Ectodermal cell (in vitro differentiated cells): ENCODE data around the gene FAM200B.

Experiments used
- H3K27ac ChIP-seq: 2 replicates; pipeline ENCODE4 v1.7.0; 2013; ENCODE audit warnings: mild to moderate bottlenecking, low read depth, low read length; ENCODE audit not compliant: insufficient read depth, poor library complexity, severe bottlenecking
- H3K27me3 ChIP-seq: 2 replicates; pipeline ENCODE4 v1.7.0; 2013; ENCODE audit warnings: mild to moderate bottlenecking, low read length; ENCODE audit not compliant: insufficient read depth, control insufficient read depth, poor library complexity, severe bottlenecking
- H3K36me3 ChIP-seq: one replicate; pipeline ENCODE4 v1.7.0; 2013; ENCODE audit warnings: low read length; ENCODE audit not compliant: control insufficient read depth, insufficient read depth
- H3K4me1 ChIP-seq: one replicate; pipeline ENCODE4 v1.7.0; 2013; ENCODE audit warnings: low read length; ENCODE audit not compliant: control insufficient read depth, insufficient read depth
- H3K4me3 ChIP-seq: 2 replicates; pipeline ENCODE4 v1.7.0; 2013; ENCODE audit warnings: low read depth, low read length, control low read depth; ENCODE audit not compliant: insufficient read depth
- H3K9me3 ChIP-seq: 2 replicates; pipeline ENCODE4 v1.7.0; 2013; ENCODE audit warnings: mild to moderate bottlenecking, low read length, moderate library complexity; ENCODE audit not compliant: control insufficient read depth
- WGBS, 2 experiments: methylation state at CpG; one replicate each; pipeline ENCODE4 v1.1.7; 2013; ENCODE audit warnings: missing lambda C conversion rate in 2 of 2; 5-methylcytosine and 5-hydroxymethylcytosine counted together

The FAM200B gene

DNA sequence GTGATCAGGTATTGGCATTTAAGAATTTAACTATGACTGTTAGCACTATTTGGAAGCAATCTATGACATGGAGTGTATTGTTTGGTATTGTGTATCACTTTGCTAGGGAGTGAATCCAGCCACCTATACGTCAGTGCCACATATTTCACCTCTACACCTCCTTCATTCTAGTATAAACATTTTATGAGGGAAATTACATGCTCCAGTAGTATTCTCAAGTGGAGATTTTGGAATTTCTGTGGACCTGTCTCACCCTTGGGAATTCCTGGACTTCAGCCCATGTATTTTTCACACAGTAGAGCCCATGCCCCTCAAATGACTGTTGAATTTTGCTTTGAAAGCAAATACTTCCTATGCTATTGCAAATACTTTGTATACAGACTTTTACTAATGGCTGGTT lies 32.5 kb downstream of the FAM200B start:
- Histone ChIP-seq H3K27me3 (no peaks in the 10 kb centered on the region), H3K36me3 (no peaks in the 10 kb centered on the region), H3K9me3 (no peaks in the 10 kb centered on the region), H3K27ac (no peak overlapping the region), H3K4me3 (no peak overlapping the region), H3K4me1 (peaks cover 5% of the 10 kb centered on the region)
- 100% methylated on average over 1 of the region's 1 CpG; no CpG with 5 or more reads in 1 of the 2 experiments for WGBS, 2 experiments

DNA sequence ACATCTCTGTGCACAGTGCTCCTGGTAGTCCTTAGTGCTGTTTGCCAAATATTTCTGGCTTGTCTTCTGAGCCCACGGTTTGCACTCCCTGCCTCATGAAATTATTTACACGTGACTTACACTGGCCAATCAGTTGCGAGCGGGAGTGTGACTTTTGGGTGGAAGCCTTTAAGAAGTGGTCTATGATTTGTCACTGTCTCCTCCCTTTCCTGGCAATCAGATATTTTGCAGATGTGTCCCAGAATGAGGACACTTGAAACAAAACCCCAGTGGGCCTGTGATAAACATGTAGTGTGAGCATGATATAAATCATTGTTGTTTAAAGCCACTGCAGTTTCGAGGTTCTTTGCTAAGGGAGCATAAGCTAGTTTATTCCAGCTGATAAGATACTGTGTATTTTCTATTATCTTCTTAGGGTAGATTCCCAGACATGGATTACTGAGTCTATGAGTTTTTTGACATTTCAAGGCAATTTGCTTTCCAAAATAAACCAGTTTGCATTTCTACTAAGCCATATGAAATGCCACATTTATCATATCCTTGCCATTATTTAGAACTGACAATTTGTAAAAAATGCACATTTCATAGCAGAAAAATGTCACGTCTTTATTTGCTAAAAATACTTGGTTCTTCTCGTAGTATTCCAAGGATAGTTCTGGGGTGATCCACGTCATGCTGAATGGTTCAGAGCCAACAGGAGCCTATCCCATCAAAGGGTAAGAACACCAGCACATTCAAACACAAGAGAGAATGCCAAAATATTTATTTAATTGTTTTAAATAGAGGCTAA lies 33.2 kb downstream of the FAM200B start:
- WGBS, 2 experiments, result 93 to 96% methylated on average over 8 of the region's 8 CpGs
- Histone ChIP-seq H3K27ac (no peak overlapping the region), H3K9me3 (no peaks in the 10 kb centered on the region), H3K27me3 (no peaks in the 10 kb centered on the region), H3K4me1 (no peaks in the 10 kb centered on the region), H3K4me3 (no peak overlapping the region), H3K36me3 (no peaks in the 10 kb centered on the region)

DNA sequence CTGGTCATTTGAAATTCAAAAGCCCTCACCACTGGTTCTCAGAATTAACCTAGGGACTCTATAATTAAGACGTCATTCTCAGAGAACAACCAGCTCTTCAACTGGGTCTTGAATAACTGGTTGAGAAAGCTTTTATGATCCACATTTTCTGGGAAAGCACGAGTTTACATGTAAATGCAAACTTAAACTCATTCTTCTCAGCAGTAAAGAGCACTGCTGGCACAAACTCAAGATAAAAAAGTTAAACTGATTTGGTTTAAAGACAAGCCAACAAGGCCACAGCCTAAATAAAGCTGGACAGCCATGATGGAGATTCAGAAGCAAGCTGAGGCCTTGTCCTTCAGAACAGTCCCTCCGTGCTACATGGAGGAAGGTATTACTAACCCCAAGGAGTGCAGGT lies 34.5 kb downstream of the FAM200B start:
- no peaks in the 10 kb centered on the region for H3K27me3 ChIP-seq
- no peaks in the 10 kb centered on the region for H3K9me3 ChIP-seq
- H3K4me1 ChIP-seq, result no peaks in the 10 kb centered on the region
- H3K27ac ChIP-seq, result no peak overlapping the region
- no peaks in the 10 kb centered on the region for H3K36me3 ChIP-seq
- no peak overlapping the region for H3K4me3 ChIP-seq
- WGBS, 2 experiments, result 80 to 94% methylated on average over 3 of the region's 3 CpGs

DNA sequence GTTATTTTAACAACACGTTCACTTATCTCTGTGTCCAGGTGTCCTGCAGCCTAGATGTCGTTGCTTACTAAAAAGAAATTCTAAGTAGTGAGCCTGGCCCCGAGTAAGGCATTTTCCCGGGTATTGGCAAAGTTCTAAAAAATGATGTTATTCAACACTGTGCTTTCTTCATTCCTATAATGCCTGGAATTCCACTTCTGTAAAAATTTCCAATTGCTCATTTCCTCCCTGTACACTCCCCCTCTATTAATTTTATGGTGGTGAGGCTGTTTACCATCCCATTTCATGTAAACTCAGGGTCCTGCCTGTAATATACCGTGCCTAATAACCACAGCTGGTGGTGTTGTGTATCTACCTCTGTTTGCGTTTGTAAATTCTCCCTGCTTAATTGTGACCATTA lies 35.5 kb downstream of the FAM200B start:
- H3K4me3 ChIP-seq, result no peak overlapping the region
- H3K9me3 ChIP-seq, result no peaks in the 10 kb centered on the region
- H3K4me1 ChIP-seq, result no peaks in the 10 kb centered on the region
- no peaks in the 10 kb centered on the region for H3K36me3 ChIP-seq
- no peaks in the 10 kb centered on the region for H3K27me3 ChIP-seq
- H3K27ac ChIP-seq, result no peak overlapping the region
- 97% methylated on average over 6 of the region's 6 CpGs for WGBS, 2 experiments

DNA sequence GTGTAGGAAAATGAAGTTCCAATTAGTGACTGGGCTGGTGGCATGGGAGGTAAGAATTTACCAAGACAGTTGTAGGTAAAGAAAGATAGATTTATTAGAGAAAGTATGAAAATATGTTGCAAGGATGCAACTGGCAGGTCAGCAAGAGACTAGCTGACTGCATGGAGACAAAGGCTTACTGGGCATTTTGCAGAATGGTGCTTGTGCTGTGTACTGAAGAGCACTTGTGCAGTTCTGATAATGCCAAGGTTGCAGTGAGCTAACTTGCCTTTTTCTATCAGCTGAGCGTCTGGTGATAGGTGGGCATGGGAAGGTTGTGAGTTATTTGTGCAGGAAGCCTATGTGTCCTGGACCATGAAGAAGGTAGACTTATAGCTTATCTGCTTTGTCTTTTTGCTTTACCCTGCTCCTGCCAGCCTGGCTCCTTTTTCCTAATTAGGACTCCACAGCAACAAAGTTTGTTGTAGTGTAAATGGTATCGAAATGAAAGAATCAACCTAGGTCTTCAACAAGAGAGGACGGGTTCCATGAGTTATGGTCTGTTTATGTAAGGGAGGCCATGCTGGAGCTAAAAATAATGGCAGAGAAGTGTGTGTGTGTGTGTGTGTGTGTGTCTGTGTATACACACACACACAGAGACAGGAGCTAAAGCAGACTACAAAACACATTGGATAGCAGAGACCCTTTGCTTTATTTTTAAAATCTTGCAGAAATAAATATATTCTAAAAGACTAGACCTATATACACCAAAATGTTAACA lies 36.2 kb downstream of the FAM200B start:
- no peak overlapping the region for H3K4me3 ChIP-seq
- H3K27me3 ChIP-seq, result no peaks in the 10 kb centered on the region
- no peaks in the 10 kb centered on the region for H3K9me3 ChIP-seq
- no peaks in the 10 kb centered on the region for H3K4me1 ChIP-seq
- no peaks in the 10 kb centered on the region for H3K36me3 ChIP-seq
- WGBS, 2 experiments, result 89 to 94% methylated on average over 3 of the region's 3 CpGs
- H3K27ac ChIP-seq, result no peak overlapping the region

DNA sequence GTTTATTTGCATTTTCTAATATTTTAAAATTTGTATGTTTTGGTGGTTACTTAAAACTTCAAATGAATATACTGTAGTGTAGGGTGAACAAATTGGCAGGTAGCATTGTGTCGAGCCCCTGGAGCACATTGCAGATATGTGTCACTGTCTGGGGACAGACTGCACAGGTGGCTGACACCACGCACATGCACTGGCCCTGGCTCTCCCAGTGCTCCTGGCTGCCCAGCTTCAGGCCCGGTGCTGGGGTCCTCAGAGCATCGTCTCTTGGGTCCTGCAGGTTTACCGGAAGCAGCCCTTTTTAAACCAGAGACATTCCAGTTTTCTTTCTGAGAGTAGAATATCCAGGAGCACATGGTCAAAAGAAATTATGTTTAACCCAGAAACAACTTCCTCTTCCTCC lies 36.8 kb downstream of the FAM200B start:
- no peaks in the 10 kb centered on the region for H3K4me1 ChIP-seq
- H3K27me3 ChIP-seq, result no peaks in the 10 kb centered on the region
- no peaks in the 10 kb centered on the region for H3K36me3 ChIP-seq
- no peaks in the 10 kb centered on the region for H3K9me3 ChIP-seq
- H3K27ac ChIP-seq, result no peak overlapping the region
- 90 to 93% methylated on average over 5 of the region's 5 CpGs for WGBS, 2 experiments
- no peak overlapping the region for H3K4me3 ChIP-seq

DNA sequence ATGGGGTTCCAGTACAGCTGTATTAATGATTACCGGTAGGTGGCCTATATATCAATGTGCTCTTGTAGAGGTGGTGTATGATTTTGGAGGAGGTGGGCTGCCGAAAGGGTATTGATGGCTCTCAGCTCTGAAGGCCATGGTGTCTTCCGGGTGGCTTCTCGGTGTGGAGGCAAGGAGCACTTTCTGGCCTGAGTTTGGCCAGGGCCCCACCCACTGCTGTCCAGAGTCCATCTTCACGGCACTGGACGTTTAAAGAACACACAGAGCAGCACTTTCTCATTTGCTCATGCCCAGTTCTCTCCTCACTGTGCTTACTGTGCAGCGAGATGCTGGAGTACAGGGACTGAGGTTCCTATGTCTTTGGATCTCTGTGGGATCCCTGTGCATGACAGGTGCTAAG lies 37.3 kb downstream of the FAM200B start:
- H3K27me3 ChIP-seq, result no peaks in the 10 kb centered on the region
- H3K27ac ChIP-seq, result no peak overlapping the region
- WGBS, 2 experiments, result 95% methylated on average over 7 of the region's 7 CpGs
- no peaks in the 10 kb centered on the region for H3K9me3 ChIP-seq
- H3K4me1 ChIP-seq, result no peaks in the 10 kb centered on the region
- H3K4me3 ChIP-seq, result no peak overlapping the region
- H3K36me3 ChIP-seq, result no peaks in the 10 kb centered on the region

DNA sequence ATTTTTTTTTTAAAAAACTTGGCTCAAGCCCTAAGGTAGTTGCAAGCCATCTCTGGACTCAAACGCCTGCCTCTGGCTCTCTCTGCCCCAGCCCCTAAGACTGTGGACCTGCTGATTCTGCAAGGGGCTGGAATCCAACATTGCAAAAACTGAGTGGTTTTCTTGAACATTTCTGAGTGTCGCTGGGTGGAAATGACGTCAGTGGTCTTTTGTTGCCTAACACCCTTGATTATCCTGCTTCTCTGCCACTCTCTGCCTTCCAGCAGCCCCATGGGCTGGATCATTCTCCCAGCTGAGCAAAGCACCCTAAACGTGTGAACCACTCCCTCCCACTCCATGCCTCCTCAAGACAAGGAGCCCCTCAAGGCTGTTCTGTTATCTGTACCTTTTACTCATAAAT lies 37.9 kb downstream of the FAM200B start:
- Histone ChIP-seq H3K4me1 (no peaks in the 10 kb centered on the region), H3K9me3 (no peaks in the 10 kb centered on the region), H3K27me3 (no peaks in the 10 kb centered on the region), H3K27ac (no peak overlapping the region), H3K4me3 (no peak overlapping the region), H3K36me3 (no peaks in the 10 kb centered on the region)
- WGBS, 2 experiments, result 85 to 87% methylated on average over 4 of the region's 4 CpGs

DNA sequence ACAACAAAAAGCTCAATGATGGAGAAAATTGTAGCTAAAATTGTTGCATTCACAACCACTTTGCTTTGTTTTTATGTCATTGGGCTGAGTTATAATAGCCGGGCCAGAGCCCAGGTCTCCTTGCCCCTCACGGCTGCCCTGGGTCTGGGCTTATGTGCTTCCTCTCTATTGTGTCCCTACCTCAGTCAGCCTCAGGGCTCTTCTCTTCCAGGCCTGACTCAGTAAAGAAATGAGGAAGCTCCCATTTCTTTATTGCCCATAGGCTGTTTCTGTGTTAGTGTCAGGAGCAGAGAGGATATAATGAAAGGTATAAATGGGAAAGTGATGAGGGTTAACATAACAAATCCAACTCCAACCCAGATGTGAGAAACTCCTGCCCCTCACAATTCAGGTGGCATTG lies 39.2 kb downstream of the FAM200B start:
- no peak overlapping the region for H3K4me3 ChIP-seq
- H3K9me3 ChIP-seq, result no peaks in the 10 kb centered on the region
- 61 to 71% methylated on average over 2 of the region's 2 CpGs for WGBS, 2 experiments
- no peak overlapping the region for H3K27ac ChIP-seq
- H3K36me3 ChIP-seq, result no peaks in the 10 kb centered on the region
- no peaks in the 10 kb centered on the region for H3K4me1 ChIP-seq
- no peaks in the 10 kb centered on the region for H3K27me3 ChIP-seq

DNA sequence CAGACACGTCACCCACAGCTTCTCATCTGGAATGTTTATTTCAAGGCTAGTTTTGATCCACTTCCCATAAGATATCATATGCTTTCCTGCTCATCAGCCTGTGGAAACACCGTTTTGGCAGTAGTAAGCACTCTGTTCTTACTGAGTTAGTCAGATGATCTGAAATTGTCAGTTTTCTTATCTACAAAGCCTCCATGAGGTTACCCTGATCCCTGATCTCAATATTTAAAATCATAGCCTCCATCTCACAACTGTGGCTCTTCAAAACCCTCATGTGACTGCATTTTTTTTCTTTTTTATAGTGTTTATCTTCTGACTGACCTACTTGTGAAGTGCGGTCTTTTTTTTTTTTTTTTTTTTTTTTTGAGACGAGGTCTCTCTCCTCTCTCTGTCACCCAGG lies 44.0 kb downstream of the FAM200B start:
- H3K27ac ChIP-seq, result no peak overlapping the region
- 93 to 97% methylated on average over 4 of the region's 4 CpGs for WGBS, 2 experiments

More for the DNA sequence above, 44.0 kb downstream of the FAM200B start:
- Histone ChIP-seq H3K4me1 (no peaks in the 10 kb centered on the region), H3K4me3 (no peak overlapping the region), H3K27me3 (no peaks in the 10 kb centered on the region), H3K36me3 (no peaks in the 10 kb centered on the region), H3K9me3 (no peaks in the 10 kb centered on the region)
